GM19351 (cell line): ENCODE data around the gene CCDC187.

ENCODE experiments used
- ATAC-seq: cut with Tn5 transposase; IDR thresholded peaks from one replicate; pipeline ENCODE4 v1.9.1; 2021; ENCODE audit warnings: mild to moderate bottlenecking, moderate library complexity; ENCODE audit not compliant: unreplicated experiment

CCDC187 gene

GRCh38 chr9:136313111-136314055, 9.5 kb upstream of the CCDC187 start:
- no peak for ATAC-seq

- ATAC-seq, result no peak
Observed at GRCh38 chr9:136312436-136312835, 8.5 kb upstream of the CCDC187 start.

GRCh38 chr9:136312009-136312375, 8.1 kb upstream of the CCDC187 start:
- no peak for ATAC-seq

GRCh38 chr9:136311051-136312008, 7.4 kb upstream of the CCDC187 start:
- no peak for ATAC-seq

- no peak for ATAC-seq
Observed at GRCh38 chr9:136310273-136311030, 6.6 kb upstream of the CCDC187 start.

GRCh38 chr9:136309806-136310220, 5.9 kb upstream of the CCDC187 start:
- ATAC-seq, result no peak

- ATAC-seq, result no peak
Observed at GRCh38 chr9:136309101-136309801, 5.4 kb upstream of the CCDC187 start.

GRCh38 chr9:136308702-136309053, 4.8 kb upstream of the CCDC187 start:
- no peak for ATAC-seq

- ATAC-seq, result no peak
Observed at GRCh38 chr9:136308006-136308701, 4.3 kb upstream of the CCDC187 start.

GRCh38 chr9:136307215-136307750, 3.4 kb upstream of the CCDC187 start:
- ATAC-seq, result no peak

- ATAC-seq, result no peak
Observed at GRCh38 chr9:136306211-136307208, 2.6 kb upstream of the CCDC187 start.

- no peak for ATAC-seq
Observed at GRCh38 chr9:136305804-136306203, 1.9 kb upstream of the CCDC187 start.

- no peak for ATAC-seq
Observed at GRCh38 chr9:136304981-136305380, 1.1 kb upstream of the CCDC187 start.

- no peak for ATAC-seq
Observed at GRCh38 chr9:136304456-136304855, 562 bp upstream of the CCDC187 start.

GRCh38 chr9:136303066-136303824, 649 bp downstream of the CCDC187 start:
- no peak for ATAC-seq

GRCh38 chr9:136302527-136302926, 1.4 kb downstream of the CCDC187 start:
- ATAC-seq, result no peak

GRCh38 chr9:136300866-136301265, 3.0 kb downstream of the CCDC187 start:
- ATAC-seq, result no peak
